H1 (cell line): Measurements from ENCODE around the gene TDRD12. TPM values are rescaled to one million over a fixed set of nuclear protein-coding genes. Genes with fewer than 3 reads are reported as not detected.

ENCODE experiments used
- BCL11A ChIP-seq, 2 experiments: IDR thresholded peaks; one replicate each; pipeline ENCODE4 v1.6.1; 2011; ENCODE audit warnings: low read depth in 2 of 2, low read length in 2 of 2, mild to moderate bottlenecking in 2 of 2
- CTCF ChIP-seq, 3 experiments: IDR thresholded peaks; 1 replicate in 2 of 3; 2 replicates in 1 of 3; pipeline versions ENCODE4 v1.5.1 to v1.6.1; 2011; ENCODE audit warnings: low read length in 3 of 3, mild to moderate bottlenecking in 3 of 3, inconsistent platforms in 2 of 3, low read depth in 1 of 3, moderate library complexity in 1 of 3; ENCODE audit not compliant: insufficient read depth in 1 of 3; ENCODE audit errors: control extremely low read depth in 1 of 3
- KDM1A ChIP-seq: fragments of 200-600, 300-600 bp; sonication (generic); IDR thresholded peaks from 2 replicates; pipeline ENCODE4 v1.7.1; 2016; ENCODE audit warnings: mild to moderate bottlenecking, low read length, borderline replicate concordance
- KDM5A ChIP-seq: fragments of 200-600 bp; IDR thresholded peaks from 2 replicates; pipeline ENCODE4 v1.7.1; 2012; ENCODE audit warnings: mild to moderate bottlenecking, low read length, inconsistent platforms, mixed read lengths
- polyA plus RNA-seq, 7 experiments: library from polyadenylated mRNA; depleted of rRNA in 3 of 7; stranded (reverse) in 5 of 7; unstranded in 2 of 7; fragments of >200 nt in 5 of 7; fragments of 200-250 nt in 2 of 7; gene quantifications; 1 replicate in 5 of 7; 2 replicates in 1 of 7; 4 replicates in 1 of 7; pipeline versions ENCODE4 v1.2.1 to v1.2.3, GENCODE V29; 2011 to 2013; ENCODE audit warnings: missing spikeins in 2 of 7, mixed read lengths in 2 of 7
- total RNA-seq: library from RNA; stranded (reverse); fragmentation: NEBNext Ultra II Directional; extraction: Animal tissue kit (Norgen Biotek cat#: 25700); gene quantifications from 2 replicates; pipeline ENCODE4 v1.2.1, GENCODE V29; 2021

Gene TDRD12
- total and polyA plus RNA-seq, 2 of the 8 experiments (the other 6 are each of a cell fraction or from before 2014, with no cell fraction given): 0.39 to 0.88 TPM

- no peak for TF ChIP-seq CTCF (IDR thresholded peaks at IDR 0.05; ENCODE audit: control extremely low read depth in 1 of 3, insufficient read depth in 1 of 3, low read depth in 1 of 3, low read length in 3 of 3)
- no peak for TF ChIP-seq BCL11A (IDR thresholded peaks at IDR 0.05; ENCODE audit: low read depth in 2 of 2, low read length in 2 of 2)
- TF ChIP-seq KDM5A: no peak
- no peak for TF ChIP-seq KDM1A
- TF ChIP-seq, all 59 proteins: peak for 0
Measured at GRCh38 chr19:32673573-32673972, 46.0 kb upstream of the TDRD12 start (continued).
